ENCODE results near the gene QPCT. TPM values are rescaled to one million over a fixed set of nuclear protein-coding genes. Genes with fewer than 3 reads are reported as not detected.
"Not testable (repeated sequence)": the region's sequence is repeated elsewhere in the genome, so short reads cannot be mapped to it uniquely, and the experiment has no call there.

Gene QPCT
- total and polyA plus RNA-seq, 2 experiments from 2014 or later, result 37.5 to 48.5 TPM

- Histone ChIP-seq H3K27ac (no peak overlapping the region), H3K4me2 (ENCODE audit: unreplicated experiment) (no peak overlapping the region), H3K79me2 (ENCODE audit: insufficient read depth) (no peaks in the 10 kb centered on the region), H3K4me3 (no peak overlapping the region), H3K4me1 (ENCODE audit: insufficient read depth) (no peaks in the 10 kb centered on the region), H2AFZ (no peak overlapping the region), H3K9me3 (ENCODE audit: low read depth) (no peaks in the 10 kb centered on the region), H4K20me1 (ENCODE audit: insufficient read depth) (no peaks in the 10 kb centered on the region), H3K9me2 (ENCODE audit: insufficient read depth) (no peaks in the 10 kb centered on the region), H3K36me3 (ENCODE audit: low read depth) (no peaks in the 10 kb centered on the region), H3K9ac (no peak overlapping the region), H3K27me3 (replicated peaks; ENCODE audit: insufficient read depth) (no peaks in the 10 kb centered on the region), H3F3A (ENCODE audit: insufficient read depth) (no peaks in the 10 kb centered on the region)
- 81 to 90% methylated on average over 2 of the region's 2 CpGs for WGBS, 2 experiments (ENCODE audit: low coverage in 1 of 2, low lambda C conversion rate in 2 of 2, missing lambda C conversion rate in 2 of 2)
- TF ChIP-seq EZH2phosphoT487 (IDR thresholded peaks at IDR 0.05; ENCODE audit: insufficient read depth, low read depth) (no peak), EZH2 (IDR thresholded peaks at IDR 0.05; ENCODE audit: insufficient read depth, poor library complexity, severe bottlenecking) (no peak)
- no peak for DNase-seq
- in situ Hi-C loops (cut with MboI), result loop anchor here (25.0 kb wide), 1 partner anchor 432 kb away; no protein-coding TSS in a partner anchor
Measured at GRCh38 chr2:37405781-37406180, 61.4 kb downstream of the QPCT start.

DNA sequence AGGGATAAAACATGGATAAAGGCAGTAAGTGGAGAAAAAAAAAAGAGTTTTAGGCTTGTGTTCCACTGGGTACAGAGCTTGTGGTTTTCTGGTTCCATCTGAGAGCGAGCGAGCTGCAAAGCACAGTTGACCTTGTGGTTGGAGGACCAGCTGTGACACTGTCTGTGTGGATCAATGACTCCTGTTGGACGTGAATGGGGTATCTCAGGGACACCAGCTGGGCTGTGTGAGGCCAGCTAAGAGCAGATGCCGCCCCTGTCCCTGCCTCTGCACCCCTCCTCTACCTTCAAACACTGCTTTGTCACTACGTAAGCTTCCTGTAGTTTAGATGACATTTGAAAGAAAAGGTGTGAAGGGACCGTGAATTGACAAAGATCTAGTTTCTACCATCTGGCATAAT, 67.8 kb downstream of the QPCT start:
- H3K36me3 ChIP-seq (ENCODE audit: low read depth), result no peaks in the 10 kb centered on the region
- DNase-seq, result no peak
- H3K79me2 ChIP-seq (ENCODE audit: insufficient read depth), result no peaks in the 10 kb centered on the region
- H2AFZ ChIP-seq, result no peak overlapping the region
- no peak overlapping the region for H3K4me2 ChIP-seq (ENCODE audit: unreplicated experiment)
- peaks cover 13% of the 10 kb centered on the region for H3K4me1 ChIP-seq (ENCODE audit: insufficient read depth)
- in situ Hi-C loops (cut with MboI), result loop anchor here (10.0 to 25.0 kb wide), 2 partner anchors 233 to 425 kb away; no protein-coding TSS in a partner anchor
- peaks cover 12% of the 10 kb centered on the region for H3F3A ChIP-seq (ENCODE audit: insufficient read depth)
- 92 to 93% methylated on average over 6 of the region's 6 CpGs for WGBS, 2 experiments (ENCODE audit: low coverage in 1 of 2, low lambda C conversion rate in 2 of 2, missing lambda C conversion rate in 2 of 2)
- H3K27me3 ChIP-seq (replicated peaks; ENCODE audit: insufficient read depth), result no peaks in the 10 kb centered on the region
- H3K9me3 ChIP-seq (ENCODE audit: low read depth), result no peaks in the 10 kb centered on the region
- TF ChIP-seq EZH2phosphoT487 (IDR thresholded peaks at IDR 0.05; ENCODE audit: insufficient read depth, low read depth), result no peak
- no peak for TF ChIP-seq EZH2 (IDR thresholded peaks at IDR 0.05; ENCODE audit: insufficient read depth, poor library complexity, severe bottlenecking)
- no peaks in the 10 kb centered on the region for H4K20me1 ChIP-seq (ENCODE audit: insufficient read depth)
- no peak overlapping the region for H3K27ac ChIP-seq
- no peak overlapping the region for H3K9ac ChIP-seq
- no peaks in the 10 kb centered on the region for H3K9me2 ChIP-seq (ENCODE audit: insufficient read depth)
- H3K4me3 ChIP-seq, result no peak overlapping the region

GRCh38 chr2:37413911-37414469, 69.6 kb downstream of the QPCT start:
- H3K79me2 ChIP-seq (ENCODE audit: insufficient read depth); H3K9me2 ChIP-seq (ENCODE audit: insufficient read depth); H3K27me3 ChIP-seq (replicated peaks; ENCODE audit: insufficient read depth); H3K9me3 ChIP-seq (ENCODE audit: low read depth); DNase-seq; H4K20me1 ChIP-seq (ENCODE audit: insufficient read depth); H3K36me3 ChIP-seq (ENCODE audit: low read depth); H3K27ac ChIP-seq; H3K4me2 ChIP-seq (ENCODE audit: unreplicated experiment); H3K4me3 ChIP-seq: not testable (repeated sequence)
- H3K9ac ChIP-seq, result peak overlapping the region; percentile 31; the same call in 1 of the 2 replicates
- H2AFZ ChIP-seq, result peak overlapping the region; percentile 61
- H3F3A ChIP-seq (ENCODE audit: insufficient read depth), result peaks cover 20% of the 10 kb centered on the region
- in situ Hi-C loops (cut with MboI), result loop anchor here (10.0 to 25.0 kb wide), 2 partner anchors 231 to 423 kb away; no protein-coding TSS in a partner anchor
- peaks cover 22% of the 10 kb centered on the region for H3K4me1 ChIP-seq (ENCODE audit: insufficient read depth)
- 50 to 58% methylated on average over 4 of the region's 4 CpGs for WGBS, 2 experiments (ENCODE audit: low coverage in 1 of 2, low lambda C conversion rate in 2 of 2, missing lambda C conversion rate in 2 of 2)

DNA sequence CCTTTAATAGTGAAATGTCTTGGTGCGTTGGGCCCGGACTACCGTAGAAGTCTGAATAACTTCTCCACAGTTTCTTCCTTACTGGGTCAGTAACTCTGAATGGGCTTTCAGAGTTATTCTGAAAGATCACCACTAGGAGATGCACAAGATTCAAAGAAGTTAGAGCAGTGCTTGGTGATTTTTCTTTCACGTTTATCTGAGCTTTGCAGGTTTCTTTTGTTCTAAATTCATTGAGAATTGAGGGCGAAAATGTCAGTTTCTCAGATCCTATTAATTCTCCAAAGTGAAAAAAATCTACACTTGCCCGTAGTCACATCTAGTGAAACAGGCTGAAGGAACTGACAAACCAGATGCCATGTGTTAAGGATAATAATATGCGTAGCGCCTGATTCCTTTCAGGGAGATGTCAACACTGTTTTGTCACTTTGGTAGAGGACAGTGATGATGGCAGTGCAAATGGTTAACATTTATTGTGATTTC, 70.1 kb downstream of the QPCT start:
- no peak for TF ChIP-seq EZH2phosphoT487 (IDR thresholded peaks at IDR 0.05; ENCODE audit: insufficient read depth, low read depth)
- in situ Hi-C loops (cut with MboI), result loop anchor here (10.0 to 25.0 kb wide), 2 partner anchors 230 to 423 kb away; no protein-coding TSS in a partner anchor
- peak overlapping the region; percentile 30 for H3K4me2 ChIP-seq (ENCODE audit: unreplicated experiment)

More for the DNA sequence above, 70.1 kb downstream of the QPCT start:
- Histone ChIP-seq H3K27me3 (replicated peaks; ENCODE audit: insufficient read depth) (no peaks in the 10 kb centered on the region), H3K4me1 (ENCODE audit: insufficient read depth) (peaks cover 22% of the 10 kb centered on the region), H3F3A (ENCODE audit: insufficient read depth) (peaks cover 20% of the 10 kb centered on the region), H3K9ac (peak overlapping the region; percentile 31), H3K9me3 (ENCODE audit: low read depth) (no peaks in the 10 kb centered on the region), H3K4me3 (no peak overlapping the region), H3K36me3 (ENCODE audit: low read depth) (no peaks in the 10 kb centered on the region), H3K27ac (no peak overlapping the region), H2AFZ (peak overlapping the region; percentile 61), H3K9me2 (ENCODE audit: insufficient read depth) (no peaks in the 10 kb centered on the region), H3K79me2 (ENCODE audit: insufficient read depth) (no peaks in the 10 kb centered on the region), H4K20me1 (ENCODE audit: insufficient read depth) (no peaks in the 10 kb centered on the region)
- DNase-seq, result peak; percentile 85
- WGBS, 2 experiments (ENCODE audit: low coverage in 1 of 2, low lambda C conversion rate in 2 of 2, missing lambda C conversion rate in 2 of 2), result 27 to 31% methylated on average over 8 of the region's 8 CpGs

Measured in GM23248 (cell line).